ENCODE data around the gene HMGN2.

- TF ChIP-seq EZH2 (IDR thresholded peaks at IDR 0.05; ENCODE audit: borderline replicate concordance, low read depth, low read length, severe bottlenecking) = no peak
- TF ChIP-seq CTCF (IDR thresholded peaks at IDR 0.05; ENCODE audit: borderline replicate concordance, extremely low read depth, low read length, poor library complexity, severe bottlenecking) = no peak
Observed at GRCh38 chr1:26483980-26484379, 11.7 kb downstream of the HMGN2 start.

All from DND-41 (cell line).